ENCODE data around the gene TTYH2.

The TTYH2 gene

DNA sequence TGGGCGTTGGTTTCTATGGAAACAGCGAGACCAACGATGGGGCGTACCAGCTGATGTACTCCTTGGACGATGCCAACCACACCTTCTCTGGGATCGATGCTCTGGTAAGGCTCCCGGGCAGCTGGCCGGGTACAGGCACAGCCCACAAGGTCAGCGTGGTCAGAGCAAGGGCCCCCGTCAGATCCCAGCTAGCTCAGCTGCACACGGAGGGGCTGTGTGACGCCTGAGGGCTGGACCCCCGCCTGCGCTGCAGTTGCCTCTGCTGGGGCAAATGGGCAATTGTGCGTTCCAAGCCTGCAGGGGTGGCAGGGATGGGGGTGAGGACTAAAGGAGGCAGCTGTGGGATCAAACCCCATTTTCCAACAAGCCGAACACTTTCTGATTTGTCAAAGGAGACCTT, 17.5 kb downstream of the TTYH2 start:
- Mint-ChIP-seq H3K36me3 (ENCODE audit: low read depth) (peaks cover 18% of the 10 kb centered on the region), H3K4me1 (peaks cover 49% of the 10 kb centered on the region), H3K4me3 (no peak overlapping the region), H3K27ac (no peak overlapping the region), H3K9me3 (no peaks in the 10 kb centered on the region), H3K27me3 (ENCODE audit: low read depth) (peaks cover under 1% of the 10 kb centered on the region)
- TF ChIP-seq, protein P1, sequence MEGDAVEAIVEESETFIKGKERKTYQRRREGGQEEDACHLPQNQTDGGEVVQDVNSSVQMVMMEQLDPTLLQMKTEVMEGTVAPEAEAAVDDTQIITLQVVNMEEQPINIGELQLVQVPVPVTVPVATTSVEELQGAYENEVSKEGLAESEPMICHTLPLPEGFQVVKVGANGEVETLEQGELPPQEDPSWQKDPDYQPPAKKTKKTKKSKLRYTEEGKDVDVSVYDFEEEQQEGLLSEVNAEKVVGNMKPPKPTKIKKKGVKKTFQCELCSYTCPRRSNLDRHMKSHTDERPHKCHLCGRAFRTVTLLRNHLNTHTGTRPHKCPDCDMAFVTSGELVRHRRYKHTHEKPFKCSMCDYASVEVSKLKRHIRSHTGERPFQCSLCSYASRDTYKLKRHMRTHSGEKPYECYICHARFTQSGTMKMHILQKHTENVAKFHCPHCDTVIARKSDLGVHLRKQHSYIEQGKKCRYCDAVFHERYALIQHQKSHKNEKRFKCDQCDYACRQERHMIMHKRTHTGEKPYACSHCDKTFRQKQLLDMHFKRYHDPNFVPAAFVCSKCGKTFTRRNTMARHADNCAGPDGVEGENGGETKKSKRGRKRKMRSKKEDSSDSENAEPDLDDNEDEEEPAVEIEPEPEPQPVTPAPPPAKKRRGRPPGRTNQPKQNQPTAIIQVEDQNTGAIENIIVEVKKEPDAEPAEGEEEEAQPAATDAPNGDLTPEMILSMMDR (IDR thresholded peaks at IDR 0.05; ENCODE audit: unreplicated experiment in 3 of 3), result no peak

DNA sequence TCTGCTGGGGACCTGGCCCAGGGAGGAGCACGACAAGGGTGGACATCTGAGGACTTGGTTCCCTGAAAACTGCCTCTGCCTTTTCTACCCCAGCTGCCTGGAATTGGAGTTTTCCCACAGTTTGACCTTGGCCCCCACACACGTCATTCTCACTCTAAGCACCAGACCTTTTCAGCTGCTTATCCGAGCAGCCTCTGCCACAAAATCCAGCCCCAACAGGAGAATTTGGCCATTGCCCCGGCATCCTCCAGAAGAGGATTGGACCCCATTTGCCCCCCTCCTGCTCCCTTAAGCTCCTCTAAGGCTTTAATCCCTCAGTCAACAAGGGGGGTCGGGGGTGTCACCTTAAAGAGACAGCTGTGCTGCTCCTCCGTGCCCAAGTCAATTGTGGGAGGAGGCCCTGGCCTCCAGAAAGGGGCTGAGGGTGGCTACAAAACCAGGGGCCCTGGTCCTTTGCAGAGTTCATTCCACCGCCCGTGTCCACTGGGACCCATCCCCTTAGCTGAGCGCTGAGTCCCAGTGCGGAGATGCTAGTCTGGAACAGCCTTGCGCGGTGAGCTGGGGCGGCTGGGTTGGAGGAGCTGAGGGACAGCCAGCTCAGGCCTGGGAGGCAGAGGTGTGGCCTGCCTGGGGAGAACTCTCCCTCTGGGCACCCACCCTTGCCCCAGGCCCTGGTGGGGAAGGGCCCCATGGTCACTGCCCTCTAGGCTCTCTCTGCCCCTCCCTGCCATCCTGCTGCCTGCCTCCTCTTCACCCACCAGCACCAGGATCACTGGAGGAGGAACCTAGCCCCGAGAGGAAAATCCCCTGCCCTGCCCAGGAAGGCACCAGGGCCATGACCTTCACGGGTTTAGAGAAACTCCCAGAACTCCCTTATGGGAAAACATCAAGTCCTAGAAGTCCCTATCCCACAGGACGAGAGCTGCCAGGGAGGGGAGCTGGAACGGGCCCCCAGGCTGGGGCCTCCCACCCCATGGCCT, 18.8 kb downstream of the TTYH2 start:
- Mint-ChIP-seq H3K27ac (no peak overlapping the region), H3K27me3 (ENCODE audit: low read depth) (peaks cover 3% of the 10 kb centered on the region), H3K4me1 (peaks cover 46% of the 10 kb centered on the region), H3K9me3 (no peaks in the 10 kb centered on the region), H3K4me3 (no peak overlapping the region), H3K36me3 (ENCODE audit: low read depth) (peaks cover 12% of the 10 kb centered on the region)
- TF ChIP-seq, protein P1 (IDR thresholded peaks at IDR 0.05; ENCODE audit: unreplicated experiment in 3 of 3), result no peak

DNA sequence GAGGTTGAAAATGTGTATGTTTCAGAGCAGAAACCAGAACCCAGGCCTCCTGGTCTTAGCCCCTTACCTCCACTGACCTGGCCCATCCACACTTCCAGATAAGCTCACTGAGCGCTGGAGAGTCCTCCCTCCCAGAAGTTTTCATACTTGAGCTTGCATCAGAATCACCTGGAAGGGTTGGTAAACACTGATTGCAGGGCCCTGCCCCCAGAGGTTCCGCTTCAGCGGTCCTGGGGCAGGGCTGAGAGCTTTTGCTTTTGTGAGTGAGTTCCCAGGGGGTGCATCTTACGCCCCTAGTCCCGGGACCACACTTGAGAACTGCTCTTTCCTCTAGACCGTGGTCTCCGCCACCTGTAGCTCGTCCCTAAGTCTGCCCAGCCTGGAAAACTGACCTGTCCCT, 20.6 kb downstream of the TTYH2 start:
- H3K9me3 Mint-ChIP-seq, result no peaks in the 10 kb centered on the region
- H3K4me3 Mint-ChIP-seq, result no peak overlapping the region
- TF ChIP-seq, protein P1 (IDR thresholded peaks at IDR 0.05; ENCODE audit: unreplicated experiment in 3 of 3), result no peak
- H3K4me1 Mint-ChIP-seq, result peaks cover 33% of the 10 kb centered on the region
- H3K36me3 Mint-ChIP-seq (ENCODE audit: low read depth), result no peaks in the 10 kb centered on the region
- H3K27me3 Mint-ChIP-seq (ENCODE audit: low read depth), result peaks cover 3% of the 10 kb centered on the region
- H3K27ac Mint-ChIP-seq, result peak overlapping the region in 1 of 3 experiments; percentile 66

DNA sequence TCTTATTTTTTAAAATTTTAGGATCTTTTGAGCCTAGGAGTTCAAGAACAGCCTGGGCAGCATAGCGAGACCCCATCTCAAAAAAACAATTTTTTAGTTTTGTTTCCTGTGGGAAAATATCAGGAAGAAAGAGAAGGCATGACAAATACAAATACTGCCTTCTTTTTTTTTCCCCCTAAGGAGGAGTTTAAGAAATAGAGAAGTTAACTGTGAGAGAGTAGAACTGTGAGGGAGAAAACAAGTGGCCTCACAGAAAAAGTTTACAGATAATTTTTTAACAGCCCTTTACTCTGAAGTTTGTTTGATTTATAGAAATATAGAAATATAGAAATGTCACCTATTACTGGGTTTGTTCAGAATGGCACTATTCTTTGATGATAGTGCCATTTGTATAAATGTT, 21.1 kb downstream of the TTYH2 start:
- Mint-ChIP-seq H3K36me3 (ENCODE audit: low read depth) (peaks cover under 1% of the 10 kb centered on the region), H3K27ac (peak overlapping the region in 1 of 3 experiments; percentile 66), H3K27me3 (ENCODE audit: low read depth) (peaks cover 3% of the 10 kb centered on the region), H3K4me3 (no peak overlapping the region), H3K4me1 (peaks cover 34% of the 10 kb centered on the region), H3K9me3 (no peaks in the 10 kb centered on the region)
- TF ChIP-seq, protein P1 (IDR thresholded peaks at IDR 0.05; ENCODE audit: unreplicated experiment in 3 of 3), result no peak

DNA sequence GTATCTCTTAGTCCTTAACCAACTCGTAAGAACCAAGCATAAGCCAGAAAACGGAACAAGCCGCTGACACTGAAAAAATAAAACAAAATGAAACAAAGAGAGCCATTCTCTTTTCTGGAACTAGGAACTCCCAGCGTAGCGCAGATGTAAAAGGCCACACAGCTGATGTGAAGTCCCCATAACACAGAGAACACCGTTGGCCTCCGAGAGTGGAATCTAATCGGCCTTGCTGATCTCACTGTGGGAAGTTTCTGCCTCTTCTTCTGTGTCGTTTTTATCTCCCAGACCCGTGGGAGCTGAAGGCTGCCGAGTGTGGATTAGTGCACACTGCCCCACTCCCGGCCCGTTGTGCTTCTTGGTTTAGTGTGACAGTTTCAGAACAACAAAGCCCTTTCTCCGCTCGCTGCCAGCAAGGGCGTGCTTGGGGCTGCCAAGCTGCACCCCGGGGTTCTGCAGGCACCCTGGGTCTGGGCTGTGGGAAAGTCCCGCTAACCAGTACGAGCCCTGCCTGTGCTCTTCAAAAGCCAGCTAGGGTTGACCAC, 21.7 kb downstream of the TTYH2 start:
- H3K27me3 Mint-ChIP-seq (ENCODE audit: low read depth), result peaks cover 3% of the 10 kb centered on the region
- H3K4me3 Mint-ChIP-seq, result no peak overlapping the region
- peaks cover 5% of the 10 kb centered on the region for H3K36me3 Mint-ChIP-seq (ENCODE audit: low read depth)
- TF ChIP-seq, protein P1 (IDR thresholded peaks at IDR 0.05; ENCODE audit: unreplicated experiment in 3 of 3), result no peak
- no peaks in the 10 kb centered on the region for H3K9me3 Mint-ChIP-seq
- H3K27ac Mint-ChIP-seq, result peak overlapping the region; percentile 33 to 66 (median 54)
- H3K4me1 Mint-ChIP-seq, result peaks cover 38% of the 10 kb centered on the region

Data from nephron (organoid).